Aorta (tissue), 5 donors: ENCODE results near the gene ASB7. TPM values are rescaled to one million over a fixed set of nuclear protein-coding genes. Genes with fewer than 3 reads are reported as not detected.

Experiments
- ATAC-seq: fragments of 200-7000 bp; cut with Tn5 transposase; one replicate; pipeline ENCODE4 v1.9.1; 2022; ENCODE audit warnings: moderate library complexity; ENCODE audit not compliant: low FRiP score
- DNase-seq, 2 donors: peaks; one replicate each; pipeline ENCODE4 v3.0.0-alpha.2; 2020
- H3K27ac ChIP-seq, 2 donors: one replicate each; pipeline ENCODE4 v1.5.1; 2013; ENCODE audit warnings: low read length in 2 of 2, mild to moderate bottlenecking in 2 of 2, moderate library complexity in 2 of 2, control low read depth in 1 of 2, inconsistent platforms in 1 of 2, low read depth in 1 of 2
- H3K27me3 ChIP-seq, 2 donors: one replicate each; pipeline ENCODE4 v1.6.1; 2013; ENCODE audit warnings: control low read depth in 1 of 2, low read length in 1 of 2, mild to moderate bottlenecking in 1 of 2, moderate library complexity in 1 of 2; ENCODE audit not compliant: insufficient read depth in 2 of 2, control insufficient read depth in 1 of 2
- H3K36me3 ChIP-seq, 2 donors: one replicate each; pipeline ENCODE4 v1.6.1; 2013; ENCODE audit warnings: control low read depth in 1 of 2, low read length in 1 of 2, mild to moderate bottlenecking in 1 of 2; ENCODE audit not compliant: insufficient read depth in 2 of 2, control insufficient read depth in 1 of 2
- H3K4me1 ChIP-seq, 2 donors: one replicate each; pipeline ENCODE4 v1.6.1; 2013; ENCODE audit warnings: low read length in 2 of 2, control low read depth in 1 of 2, mild to moderate bottlenecking in 1 of 2, moderate library complexity in 1 of 2; ENCODE audit not compliant: insufficient read depth in 2 of 2, control insufficient read depth in 1 of 2
- H3K4me3 ChIP-seq, 2 donors: one replicate each; pipeline ENCODE4 v1.5.1; 2013; ENCODE audit warnings: low read length in 2 of 2, control low read depth in 1 of 2, mild to moderate bottlenecking in 1 of 2
- H3K9me3 ChIP-seq: one replicate; pipeline ENCODE4 v1.6.1; 2013; ENCODE audit warnings: mild to moderate bottlenecking, low read length; ENCODE audit not compliant: control insufficient read depth
- WGBS, 2 donors: extraction: QIAGEN DNeasy Blood & Tissue Kit; methylation state at CpG; one replicate each; pipeline ENCODE4 v1.1.7; 2013; 5-methylcytosine and 5-hydroxymethylcytosine counted together
- intact Hi-C, 2 donors: fragments of 100-400 bp; cut with DNase I; formaldehyde crosslinking; loops; one replicate each; pipeline versions ENCODE4 v1.14.2 to v1.15.0; 2022
- polyA plus RNA-seq, 2 donors: library from polyadenylated mRNA; stranded (reverse); fragments of 200-250 nt; gene quantifications; one replicate each; pipeline ENCODE4 v1.2.3, GENCODE V29; 2013
- total RNA-seq, 2 donors: library from RNA; stranded (reverse); fragmentation: NEBNext Ultra II Directional; extraction: Animal tissue kit (Norgen Biotek cat#: 25700); gene quantifications; one replicate each; pipeline ENCODE4 v1.2.1, GENCODE V29; 2021
- donor health status: healthy with polysubstance abuse.
- donor health status: Bipolar disorder and iron deficiency.
- donor health status: DM: no; HTN: no; CAD: no.
- donor health status: DM: no; HTN: no; CAD: no.
- donor health status: DM: yes; HTN: yes; CAD: no.

Gene ASB7
- total and polyA plus RNA-seq, 4 donors = 2.9 to 11.5 (median 8.3) TPM

DNA sequence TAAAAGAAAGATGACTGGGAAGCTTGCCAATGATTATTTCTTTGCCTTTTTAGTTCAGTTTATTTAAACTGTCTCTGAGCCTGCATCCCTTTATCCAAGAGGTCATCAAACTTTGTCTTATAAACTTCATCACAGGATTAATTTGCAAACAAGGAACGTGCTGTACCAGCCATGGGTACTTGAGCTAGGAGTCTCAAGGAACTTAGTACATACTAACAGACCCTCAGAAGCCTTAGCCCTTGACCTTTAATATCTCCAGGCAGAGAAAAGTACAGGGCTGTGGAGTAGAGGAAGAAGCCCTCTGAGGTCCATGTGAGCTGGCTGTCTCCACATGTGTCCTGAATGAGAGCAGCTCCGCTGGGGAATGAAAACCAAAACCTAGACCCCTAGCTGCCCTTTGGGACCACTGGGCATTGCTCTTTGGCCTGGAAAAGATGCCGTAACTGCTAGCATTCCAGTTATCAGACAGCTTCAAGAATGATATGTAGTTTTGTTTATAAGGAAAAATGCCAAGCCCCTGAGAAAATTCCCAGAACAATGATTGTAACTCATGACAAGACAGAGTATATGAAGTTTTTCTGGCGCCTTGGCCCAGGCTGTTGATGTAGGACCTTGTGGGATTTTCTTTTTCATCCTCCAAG is 92.1 kb downstream of the ASB7 start:
- DNase-seq = peak in 1 of 2 donors; percentile 27
- H3K27me3 ChIP-seq = no peaks in the 10 kb centered on the region
- H3K27ac ChIP-seq = no peak overlapping the region
- 63 to 64% methylated on average over 4 of the region's 4 CpGs for WGBS, 2 donors
- no peaks in the 10 kb centered on the region for H3K36me3 ChIP-seq
- intact Hi-C loops = no loop called here
- no peaks in the 10 kb centered on the region for H3K9me3 ChIP-seq
- peak; percentile 69 for ATAC-seq
- no peaks in the 10 kb centered on the region for H3K4me1 ChIP-seq
- no peak overlapping the region for H3K4me3 ChIP-seq

DNA sequence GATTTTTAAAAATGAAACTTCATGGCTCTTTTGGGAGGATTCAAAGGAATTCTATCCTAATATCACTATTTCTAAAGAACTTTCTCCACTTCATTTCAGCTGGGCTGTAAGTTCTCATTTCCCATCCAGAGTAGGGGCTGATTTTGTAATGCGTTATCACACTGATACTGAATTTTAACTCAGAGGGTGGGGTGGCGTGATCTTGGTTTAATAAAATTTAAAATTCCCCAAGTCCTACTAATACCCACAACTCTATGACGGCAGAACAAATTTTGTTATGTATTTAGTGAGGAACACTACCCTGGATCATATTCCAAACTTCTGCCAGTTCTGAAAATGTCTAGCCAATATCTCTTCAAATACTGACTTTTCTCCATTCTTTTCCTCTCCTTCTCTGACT is 92.7 kb downstream of the ASB7 start:
- H3K27me3 ChIP-seq = no peaks in the 10 kb centered on the region
- H3K27ac ChIP-seq = no peak overlapping the region
- H3K36me3 ChIP-seq = no peaks in the 10 kb centered on the region
- peak; percentile 59 for ATAC-seq
- H3K4me3 ChIP-seq = no peak overlapping the region
- 79 to 86% methylated on average over 3 of the region's 3 CpGs for WGBS, 2 donors
- no peaks in the 10 kb centered on the region for H3K9me3 ChIP-seq
- intact Hi-C loops = no loop called here
- no peak for DNase-seq
- H3K4me1 ChIP-seq = no peaks in the 10 kb centered on the region

DNA sequence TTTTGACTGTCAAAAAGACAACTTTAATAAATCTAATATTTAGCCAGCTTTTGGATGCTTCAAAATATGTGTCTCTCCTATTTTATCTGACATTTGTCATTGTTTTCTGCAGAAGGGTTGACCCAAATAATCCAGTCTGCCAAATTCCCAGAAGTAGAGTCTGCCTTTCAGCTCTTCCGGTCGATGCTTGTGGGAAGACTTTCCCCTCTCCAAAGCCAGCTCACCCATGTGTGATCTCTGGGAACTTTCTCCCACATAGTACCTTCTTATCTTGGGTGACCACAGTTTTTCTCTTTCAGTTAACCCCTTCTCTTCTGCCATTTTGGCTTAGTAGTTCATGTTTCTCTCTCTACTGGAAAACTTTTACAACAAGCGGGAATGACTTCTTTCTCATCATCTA is 94.1 kb downstream of the ASB7 start:
- Histone ChIP-seq H3K4me3 (no peak overlapping the region), H3K4me1 (no peaks in the 10 kb centered on the region), H3K27me3 (no peaks in the 10 kb centered on the region), H3K36me3 (no peaks in the 10 kb centered on the region), H3K9me3 (no peaks in the 10 kb centered on the region), H3K27ac (no peak overlapping the region)
- ATAC-seq (no peak), DNase-seq (no peak)
- 80 to 96% methylated on average over 3 of the region's 3 CpGs for WGBS, 2 donors
- intact Hi-C loops = no loop called here

Other genes starting within 250 kb of the ASB7 start
- not detected for gene CERS3, start 73.6 kb upstream of the ASB7 start, total RNA-seq
- not detected for gene CERS3, start 73.6 kb upstream of the ASB7 start, polyA plus RNA-seq
- 10 to 100 TPM; 12.8 to 19.2 TPM for gene LINS1, start 405 bp upstream of the ASB7 start, total RNA-seq
- gene LINS1, start 405 bp upstream of the ASB7 start, polyA plus RNA-seq = 10 to 100 TPM in 1 of 2 donors, 1 to 10 TPM in 1; 7.1 to 11.3 TPM